Hepatocyte (in vitro differentiated cells): ENCODE measurements around the gene SLC39A13. TPM values are rescaled to one million over a fixed set of nuclear protein-coding genes. Genes with fewer than 3 reads are reported as not detected.

Experiments
- DNase-seq: peaks from one replicate; pipeline ENCODE4 v3.0.0-alpha.2; 2016; ENCODE audit warnings: low spot score
- H2AFZ ChIP-seq: fragments of 200-600 bp; sonication (generic); 2 replicates; pipeline ENCODE4 v1.6.0; 2016; ENCODE audit warnings: antibody characterized with exemption, mild to moderate bottlenecking
- H3K27ac ChIP-seq: fragments of 200-600 bp; sonication (generic); 2 replicates; pipeline ENCODE4 v1.5.1; 2016; ENCODE audit warnings: mild to moderate bottlenecking
- H3K27me3 ChIP-seq: fragments of 200-600 bp; sonication (generic); 2 replicates; pipeline ENCODE4 v1.6.1; 2016
- H3K36me3 ChIP-seq: fragments of 200-600 bp; sonication (generic); replicated peaks from 2 replicates; pipeline ENCODE4 v1.5.1; 2016; ENCODE audit warnings: low read depth; ENCODE audit not compliant: insufficient read depth
- H3K4me1 ChIP-seq: fragments of 200-600 bp; sonication (generic); 2 replicates; pipeline ENCODE4 v1.5.1; 2016; ENCODE audit warnings: mild to moderate bottlenecking, moderate library complexity; ENCODE audit not compliant: insufficient read depth
- H3K4me2 ChIP-seq: fragments of 200-600 bp; sonication (generic); 2 replicates; pipeline ENCODE4 v1.6.0; 2016
- H3K4me3 ChIP-seq: fragments of 200-600 bp; sonication (generic); 2 replicates; pipeline ENCODE4 v1.5.1; 2016; ENCODE audit warnings: mild to moderate bottlenecking
- H3K79me2 ChIP-seq: fragments of 200-600 bp; sonication (generic); 2 replicates; pipeline ENCODE4 v1.6.0; 2017; ENCODE audit warnings: mild to moderate bottlenecking
- H3K9me2 ChIP-seq: fragments of 200-600 bp; sonication (generic); replicated peaks from 2 replicates; pipeline ENCODE4 v1.6.0; 2017; ENCODE audit warnings: mild to moderate bottlenecking; ENCODE audit not compliant: insufficient read depth
- H3K9me3 ChIP-seq: fragments of 200-600 bp; sonication (generic); 2 replicates; pipeline ENCODE4 v1.5.1; 2016; ENCODE audit warnings: low read depth, mild to moderate bottlenecking
- H4K20me1 ChIP-seq: fragments of 200-600 bp; sonication (generic); 2 replicates; pipeline ENCODE4 v1.6.0; 2016; ENCODE audit warnings: mild to moderate bottlenecking; ENCODE audit not compliant: insufficient read depth, poor library complexity, severe bottlenecking
- EZH2 ChIP-seq: fragments of 200-600 bp; sonication (generic); IDR thresholded peaks from 2 replicates; pipeline ENCODE4 v1.6.1; 2016; ENCODE audit warnings: antibody characterized with exemption, mild to moderate bottlenecking, borderline replicate concordance
- EZH2phosphoT487 ChIP-seq: fragments of 200-600 bp; sonication (generic); IDR thresholded peaks from one replicate; pipeline ENCODE4 v1.6.1; 2018; ENCODE audit warnings: antibody characterized with exemption, mild to moderate bottlenecking, low read depth, moderate library complexity; ENCODE audit not compliant: unreplicated experiment, severe bottlenecking
- WGBS: methylation state at CpG from one replicate; pipeline ENCODE4 v1.1.6; 2016; ENCODE audit warnings: low lambda C conversion rate; ENCODE audit errors: missing lambda C conversion rate; 5-methylcytosine and 5-hydroxymethylcytosine counted together
- polyA plus RNA-seq: library from polyadenylated mRNA; unstranded; fragments of >200 nt; fragmentation: Nextera tagmentation; extraction: Ambion mirVana; gene quantifications from 2 replicates; pipeline ENCODE4 v1.2.1, GENCODE V29; 2016
- total RNA-seq: library from RNA; depleted of rRNA; stranded (reverse); fragments of >200 nt; gene quantifications from 2 replicates; pipeline ENCODE4 v1.2.3, GENCODE V29; 2014
- TF ChIP-seq, protein P1 (sequence below): fragments of 200-600 bp; sonication (generic); IDR thresholded peaks from 2 replicates; pipeline ENCODE4 v1.5.1; 2016; ENCODE audit warnings: antibody characterized with exemption, mild to moderate bottlenecking; ENCODE audit not compliant: poor library complexity

SLC39A13 gene
- total and polyA plus RNA-seq, 2 experiments from 2014 or later, result 72.3 to 118 TPM

DNA sequence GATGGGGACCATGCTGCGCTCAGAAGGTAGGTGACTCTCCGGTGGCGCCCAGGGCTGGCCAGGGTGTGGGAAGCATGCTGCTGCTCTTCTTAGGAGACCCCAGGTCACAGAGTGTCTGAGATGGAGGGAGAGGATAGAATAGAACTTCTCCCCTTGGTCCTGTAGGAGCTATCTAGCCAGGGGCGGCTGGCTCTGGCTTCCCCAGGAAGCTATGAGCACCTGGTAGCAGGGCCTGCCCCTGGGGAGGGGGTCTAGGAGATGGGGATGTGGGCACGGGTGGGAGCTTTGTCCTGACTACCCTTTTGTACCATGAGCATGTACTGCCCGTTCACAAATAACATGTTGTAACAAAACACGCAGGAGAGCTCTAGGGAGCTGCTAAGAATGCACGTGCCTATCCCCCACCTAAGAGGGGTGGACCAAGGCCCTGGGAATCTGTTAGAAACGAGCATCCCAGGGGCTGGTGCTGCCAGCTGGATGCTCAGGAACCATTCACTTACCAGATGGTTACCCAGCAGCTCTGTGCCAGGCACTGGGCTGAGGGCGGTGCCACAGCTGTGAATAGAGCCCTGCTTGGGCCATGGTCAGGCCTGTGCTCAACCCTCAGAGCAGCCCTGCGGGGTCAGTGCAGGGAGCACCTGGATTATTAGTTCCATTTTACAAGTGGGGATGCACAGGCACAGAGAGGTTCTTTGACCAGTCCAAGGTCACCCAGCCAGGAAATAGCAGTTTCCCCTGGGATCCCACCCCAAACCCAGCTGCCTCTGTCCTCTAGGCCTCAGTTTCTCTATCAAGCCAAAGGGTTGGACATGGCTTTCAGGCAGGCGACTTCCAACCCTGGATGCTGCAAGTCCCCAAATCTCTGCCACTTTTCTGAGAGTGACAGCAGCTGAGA, 2.2 kb downstream of the SLC39A13 start:
- no peak for TF ChIP-seq EZH2
- TF ChIP-seq, protein P1, sequence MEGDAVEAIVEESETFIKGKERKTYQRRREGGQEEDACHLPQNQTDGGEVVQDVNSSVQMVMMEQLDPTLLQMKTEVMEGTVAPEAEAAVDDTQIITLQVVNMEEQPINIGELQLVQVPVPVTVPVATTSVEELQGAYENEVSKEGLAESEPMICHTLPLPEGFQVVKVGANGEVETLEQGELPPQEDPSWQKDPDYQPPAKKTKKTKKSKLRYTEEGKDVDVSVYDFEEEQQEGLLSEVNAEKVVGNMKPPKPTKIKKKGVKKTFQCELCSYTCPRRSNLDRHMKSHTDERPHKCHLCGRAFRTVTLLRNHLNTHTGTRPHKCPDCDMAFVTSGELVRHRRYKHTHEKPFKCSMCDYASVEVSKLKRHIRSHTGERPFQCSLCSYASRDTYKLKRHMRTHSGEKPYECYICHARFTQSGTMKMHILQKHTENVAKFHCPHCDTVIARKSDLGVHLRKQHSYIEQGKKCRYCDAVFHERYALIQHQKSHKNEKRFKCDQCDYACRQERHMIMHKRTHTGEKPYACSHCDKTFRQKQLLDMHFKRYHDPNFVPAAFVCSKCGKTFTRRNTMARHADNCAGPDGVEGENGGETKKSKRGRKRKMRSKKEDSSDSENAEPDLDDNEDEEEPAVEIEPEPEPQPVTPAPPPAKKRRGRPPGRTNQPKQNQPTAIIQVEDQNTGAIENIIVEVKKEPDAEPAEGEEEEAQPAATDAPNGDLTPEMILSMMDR, result no peak
- no peak for TF ChIP-seq EZH2phosphoT487

DNA sequence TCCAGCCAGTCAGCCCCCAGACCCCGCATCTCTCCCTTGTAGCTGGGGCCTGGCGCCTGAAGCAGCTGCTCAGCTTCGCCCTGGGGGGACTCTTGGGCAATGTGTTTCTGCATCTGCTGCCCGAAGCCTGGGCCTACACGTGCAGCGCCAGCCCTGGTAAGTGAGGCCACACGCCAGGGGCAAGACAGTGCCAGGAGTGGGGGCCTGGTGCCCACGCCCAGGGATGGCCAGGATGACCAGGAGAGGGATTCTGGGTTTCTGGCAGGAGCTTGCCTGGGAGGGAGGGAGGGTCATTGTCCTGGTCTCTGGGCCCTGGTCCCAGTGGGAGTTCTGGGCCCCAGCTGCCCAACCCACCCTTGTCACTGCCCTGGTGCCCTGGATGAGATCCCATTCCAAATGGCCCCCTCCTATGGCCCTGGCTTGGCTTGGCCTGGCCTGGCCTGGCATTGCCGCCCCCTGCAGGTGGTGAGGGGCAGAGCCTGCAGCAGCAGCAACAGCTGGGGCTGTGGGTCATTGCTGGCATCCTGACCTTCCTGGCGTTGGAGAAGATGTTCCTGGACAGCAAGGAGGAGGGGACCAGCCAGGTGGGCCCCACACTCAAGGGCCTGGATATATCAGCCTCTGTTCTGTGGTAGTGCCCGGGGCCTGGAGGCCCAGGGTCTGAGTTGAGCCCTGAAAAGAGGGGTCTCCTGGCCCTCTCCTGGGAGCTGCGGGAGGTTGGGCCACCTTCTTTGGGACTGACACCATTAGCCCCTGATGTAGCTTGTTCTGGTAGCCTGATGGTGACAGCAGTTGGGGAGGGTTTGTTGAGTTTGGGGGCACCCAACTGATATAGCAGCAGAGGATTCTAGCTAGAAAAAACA, 3.7 kb downstream of the SLC39A13 start:
- Histone ChIP-seq H4K20me1 (no peaks in the 10 kb centered on the region), H3K4me1 (peaks cover 31% of the 10 kb centered on the region), H3K4me3 (no peak overlapping the region), H3K4me2 (no peak overlapping the region), H3K27ac (no peak overlapping the region), H3K36me3 (no peaks in the 10 kb centered on the region), H2AFZ (no peak overlapping the region), H3K9me3 (no peaks in the 10 kb centered on the region), H3K27me3 (no peaks in the 10 kb centered on the region), H3K79me2 (peaks cover 18% of the 10 kb centered on the region), H3K9me2 (no peaks in the 10 kb centered on the region)
- 88% methylated on average over 12 of the region's 12 CpGs for WGBS
- DNase-seq, result peak; percentile 63
- TF ChIP-seq EZH2phosphoT487 (no peak), EZH2 (no peak)
- TF ChIP-seq, protein P1, result peak; percentile 53

More for the DNA sequence above, 2.2 kb downstream of the SLC39A13 start:
- Histone ChIP-seq H4K20me1 (no peaks in the 10 kb centered on the region), H2AFZ (no peak overlapping the region), H3K4me2 (peak overlapping the region; percentile 97), H3K79me2 (peaks cover 18% of the 10 kb centered on the region), H3K27ac (no peak overlapping the region), H3K9me3 (no peaks in the 10 kb centered on the region), H3K27me3 (no peaks in the 10 kb centered on the region), H3K4me3 (no peak overlapping the region), H3K4me1 (peaks cover 24% of the 10 kb centered on the region), H3K9me2 (no peaks in the 10 kb centered on the region), H3K36me3 (no peaks in the 10 kb centered on the region)
- no peak for DNase-seq
- 94% methylated on average over 12 of the region's 12 CpGs for WGBS

GRCh38 chr11:47413351-47413750, 5.0 kb downstream of the SLC39A13 start:
- Histone ChIP-seq H2AFZ (no peak overlapping the region), H4K20me1 (no peaks in the 10 kb centered on the region), H3K27me3 (no peaks in the 10 kb centered on the region), H3K36me3 (no peaks in the 10 kb centered on the region), H3K27ac (no peak overlapping the region), H3K9me3 (no peaks in the 10 kb centered on the region), H3K79me2 (peaks cover 18% of the 10 kb centered on the region), H3K4me2 (no peak overlapping the region), H3K9me2 (no peaks in the 10 kb centered on the region), H3K4me3 (no peak overlapping the region), H3K4me1 (peaks cover 26% of the 10 kb centered on the region)
- no peak for DNase-seq
- WGBS, result 90% methylated on average over 13 of the region's 13 CpGs
- TF ChIP-seq EZH2phosphoT487, result no peak
- TF ChIP-seq EZH2, result no peak
- TF ChIP-seq, protein P1, result no peak
